Progenitor cell of endocrine pancreas (in vitro differentiated cells): Measurements from ENCODE around the gene ALDH1L1. TPM values are rescaled to one million over a fixed set of nuclear protein-coding genes. Genes with fewer than 3 reads are reported as not detected.

Experiments used
- DNase-seq: peaks from one replicate; pipeline ENCODE4 v3.0.0; 2021; ENCODE audit warnings: low spot score; ENCODE audit not compliant: unreplicated experiment
- H3K27ac Mint-ChIP-seq: 2 replicates; pipeline ENCODE4 v1.8.0; 2021; ENCODE audit warnings: mild to moderate bottlenecking, moderate library complexity, mixed read lengths
- H3K27me3 Mint-ChIP-seq: 2 replicates; pipeline ENCODE4 v1.8.0; 2021; ENCODE audit warnings: mixed read lengths
- H3K36me3 Mint-ChIP-seq: 2 replicates; pipeline ENCODE4 v1.8.0; 2022; ENCODE audit warnings: mixed read lengths; ENCODE audit not compliant: insufficient read depth
- H3K4me1 Mint-ChIP-seq: 2 replicates; pipeline ENCODE4 v1.8.0; 2021; ENCODE audit warnings: low read depth, mixed read lengths
- H3K4me3 Mint-ChIP-seq: 2 replicates; pipeline ENCODE4 v1.8.0; 2021; ENCODE audit warnings: low read depth, mild to moderate bottlenecking, moderate library complexity, mixed read lengths
- H3K9me3 Mint-ChIP-seq: 2 replicates; pipeline ENCODE4 v1.8.0; 2021; ENCODE audit warnings: low read depth, mixed read lengths
- CTCF ChIP-seq: fragments of 200-600 bp; sonication (generic); IDR thresholded peaks from one replicate; pipeline ENCODE4 v1.5.0; 2021; ENCODE audit warnings: antibody characterized with exemption, mild to moderate bottlenecking; ENCODE audit not compliant: unreplicated experiment
- total RNA-seq: library from RNA; stranded (reverse); gene quantifications from 2 replicates; pipeline ENCODE4 v1.2.1, GENCODE V29; 2021

Gene ALDH1L1
- total RNA-seq, 1 donor from 2014 or later = 3.1 TPM

GRCh38 chr3:126109880-126110235 lies 70.5 kb downstream of the ALDH1L1 start:
- H3K4me1 Mint-ChIP-seq = no peaks in the 10 kb centered on the region
- no peaks in the 10 kb centered on the region for H3K36me3 Mint-ChIP-seq
- no peak for TF ChIP-seq CTCF
- DNase-seq = peak; percentile 5
- H3K9me3 Mint-ChIP-seq = no peaks in the 10 kb centered on the region
- H3K27me3 Mint-ChIP-seq = no peaks in the 10 kb centered on the region
- H3K27ac Mint-ChIP-seq = no peak overlapping the region
- H3K4me3 Mint-ChIP-seq = no peak overlapping the region

GRCh38 chr3:126109146-126109879 lies 71.1 kb downstream of the ALDH1L1 start:
- Mint-ChIP-seq H3K4me1 (no peaks in the 10 kb centered on the region), H3K9me3 (no peaks in the 10 kb centered on the region), H3K36me3 (no peaks in the 10 kb centered on the region), H3K27ac (no peak overlapping the region), H3K27me3 (no peaks in the 10 kb centered on the region), H3K4me3 (no peak overlapping the region)
- no peak for TF ChIP-seq CTCF
- DNase-seq = peak; percentile 8

GRCh38 chr3:126108676-126109050 lies 71.7 kb downstream of the ALDH1L1 start:
- H3K27me3 Mint-ChIP-seq = no peaks in the 10 kb centered on the region
- H3K27ac Mint-ChIP-seq = no peak overlapping the region
- H3K4me3 Mint-ChIP-seq = no peak overlapping the region
- no peaks in the 10 kb centered on the region for H3K36me3 Mint-ChIP-seq
- TF ChIP-seq CTCF = no peak
- H3K4me1 Mint-ChIP-seq = no peaks in the 10 kb centered on the region
- DNase-seq = peak; percentile 3
- no peaks in the 10 kb centered on the region for H3K9me3 Mint-ChIP-seq

- DNase-seq = peak; percentile 0
- no peak overlapping the region for H3K27ac Mint-ChIP-seq
These were observed 72.3 kb downstream of the ALDH1L1 start for GRCh38 chr3:126107957-126108675.

More at GRCh38 chr3:126107957-126108675, 72.3 kb downstream of the ALDH1L1 start:
- no peak for TF ChIP-seq CTCF
- H3K4me1 Mint-ChIP-seq = no peaks in the 10 kb centered on the region
- no peak overlapping the region for H3K4me3 Mint-ChIP-seq
- H3K9me3 Mint-ChIP-seq = no peaks in the 10 kb centered on the region
- no peaks in the 10 kb centered on the region for H3K36me3 Mint-ChIP-seq
- H3K27me3 Mint-ChIP-seq = no peaks in the 10 kb centered on the region
